ENCODE measurements around the gene ICAM1. TPM values are rescaled to one million over a fixed set of nuclear protein-coding genes. Genes with fewer than 3 reads are reported as not detected.

Gene ICAM1
- total and polyA plus RNA-seq, 2 of the 13 experiments (the other 11 are each of a cell fraction or from before 2014, with no cell fraction given): 37.9 to 98.4 TPM

DNA sequence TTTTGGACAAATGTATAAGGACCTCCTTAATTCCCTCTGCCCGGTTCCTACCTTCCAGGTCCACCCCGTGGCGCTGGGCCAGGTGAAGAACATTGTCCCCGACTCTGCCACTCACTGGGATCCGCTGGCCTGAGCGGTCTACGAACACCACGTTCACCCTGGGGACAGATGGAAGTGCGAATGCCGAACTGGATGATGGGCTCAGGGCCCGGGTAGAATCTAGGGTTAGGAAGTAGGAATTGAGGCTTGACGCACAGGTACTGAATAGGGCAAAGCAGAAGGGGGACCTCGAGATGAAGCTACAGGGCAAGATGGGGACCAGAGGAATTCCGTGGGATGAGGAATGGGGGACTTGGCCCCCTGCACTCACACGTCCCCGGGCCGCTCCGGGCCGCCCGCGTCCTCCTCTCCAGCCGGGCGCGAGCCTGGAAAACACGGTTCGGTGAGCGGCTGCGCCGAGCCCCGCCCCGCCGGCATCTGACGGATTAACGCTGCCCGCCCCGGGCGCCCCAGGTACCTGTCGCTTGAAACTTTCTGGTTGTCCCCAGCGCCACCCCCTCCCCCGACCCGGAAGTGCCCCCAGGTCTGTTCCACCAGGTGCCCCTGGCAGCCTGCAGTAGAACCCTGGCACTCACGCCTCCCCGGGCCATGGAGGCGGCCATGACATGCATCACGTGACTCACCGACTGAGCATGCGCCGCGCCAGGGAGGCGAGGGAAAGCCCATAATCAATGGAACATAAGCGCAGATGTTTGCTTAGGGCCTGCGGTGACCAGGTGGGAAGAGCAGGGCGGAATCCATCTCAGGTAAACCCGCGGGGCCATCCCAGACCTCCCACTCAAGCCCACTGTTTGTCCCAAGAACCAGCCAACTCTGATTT lies 44.7 kb downstream of the ICAM1 start, which contains the start of gene FDX2 (continued):
- TF ChIP-seq GABPA (IDR thresholded peaks at IDR 0.05; ENCODE audit: low read depth, low read length): peak; percentile 37
- peak; percentile 65 for TF ChIP-seq GABPA (CRISPR knock-in tag; IDR thresholded peaks at IDR 0.05; ENCODE audit: low read depth)
- TF ChIP-seq ZBTB8A (CRISPR knock-in tag; IDR thresholded peaks at IDR 0.05; ENCODE audit: borderline replicate concordance, low read depth): 0 out of 2 replicates have a peak, but pooled peaks have one; percentile 17
- TF ChIP-seq GLI4 (CRISPR knock-in tag; IDR thresholded peaks at IDR 0.05; ENCODE audit: borderline replicate concordance): 0 out of 2 replicates have a peak, but pooled peaks have one; percentile 50
- TF ChIP-seq MEF2D (CRISPR knock-in tag; IDR thresholded peaks at IDR 0.05): 0 out of 2 replicates have a peak, but pooled peaks have one; percentile 21
- TF ChIP-seq ONECUT2 (CRISPR knock-in tag; IDR thresholded peaks at IDR 0.05): peak; percentile 65; the same call in 1 of the 2 replicates
- peak; percentile 35; the same call in 1 of the 2 replicates for TF ChIP-seq SP4 (CRISPR knock-in tag; IDR thresholded peaks at IDR 0.05)
- TF ChIP-seq ZKSCAN8 (CRISPR knock-in tag; IDR thresholded peaks at IDR 0.05; ENCODE audit: borderline replicate concordance): no peak
- TF ChIP-seq ZNF138 (CRISPR knock-in tag; IDR thresholded peaks at IDR 0.05; ENCODE audit: low read depth): 0 out of 2 replicates have a peak, but pooled peaks have one; percentile 21
- TF ChIP-seq ZNF282 (IDR thresholded peaks at IDR 0.05; ENCODE audit: partially characterized antibody): no peak
- 0 out of 2 replicates have a peak, but pooled peaks have one; percentile 64 for TF ChIP-seq ZNF709 (CRISPR knock-in tag; IDR thresholded peaks at IDR 0.05)
- TF ChIP-seq ZNF879 (CRISPR knock-in tag; IDR thresholded peaks at IDR 0.05): no peak
- TF ChIP-seq, protein P1, sequence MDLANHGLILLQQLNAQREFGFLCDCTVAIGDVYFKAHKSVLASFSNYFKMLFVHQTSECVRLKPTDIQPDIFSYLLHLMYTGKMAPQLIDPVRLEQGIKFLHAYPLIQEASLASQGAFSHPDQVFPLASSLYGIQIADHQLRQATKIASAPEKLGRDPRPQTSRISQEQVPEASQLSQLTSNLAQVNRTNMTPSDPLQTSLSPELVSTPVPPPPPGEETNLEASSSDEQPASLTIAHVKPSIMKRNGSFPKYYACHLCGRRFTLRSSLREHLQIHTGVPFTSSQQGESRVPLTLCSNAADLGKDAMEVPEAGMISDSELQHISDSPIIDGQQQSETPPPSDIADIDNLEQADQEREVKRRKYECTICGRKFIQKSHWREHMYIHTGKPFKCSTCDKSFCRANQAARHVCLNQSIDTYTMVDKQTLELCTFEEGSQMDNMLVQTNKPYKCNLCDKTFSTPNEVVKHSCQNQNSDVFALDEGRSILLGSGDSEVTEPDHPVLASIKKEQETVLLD (CRISPR knock-in tag; IDR thresholded peaks at IDR 0.05; ENCODE audit: low read depth): no peak
- TF ChIP-seq POLR2AphosphoS2 (IDR thresholded peaks at IDR 0.05; ENCODE audit: low read depth, low read length): peak; percentile 98
- TF ChIP-seq ZIK1 (CRISPR knock-in tag; IDR thresholded peaks at IDR 0.05; ENCODE audit: borderline replicate concordance, low read depth): 0 out of 2 replicates have a peak, but pooled peaks have one; percentile 27
- TF ChIP-seq, protein P2, sequence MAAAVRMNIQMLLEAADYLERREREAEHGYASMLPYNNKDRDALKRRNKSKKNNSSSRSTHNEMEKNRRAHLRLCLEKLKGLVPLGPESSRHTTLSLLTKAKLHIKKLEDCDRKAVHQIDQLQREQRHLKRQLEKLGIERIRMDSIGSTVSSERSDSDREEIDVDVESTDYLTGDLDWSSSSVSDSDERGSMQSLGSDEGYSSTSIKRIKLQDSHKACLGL (CRISPR knock-in tag; IDR thresholded peaks at IDR 0.05): peak; percentile 89; the same call in 1 of the 2 replicates
- peak; percentile 42 for TF ChIP-seq U2AF1 (optimal IDR thresholded peaks at IDR 0.05; ENCODE audit: low read depth, low read length)
- 0 out of 2 replicates have a peak, but pooled peaks have one; percentile 28 for TF ChIP-seq RCOR2 (CRISPR knock-in tag; IDR thresholded peaks at IDR 0.05)
- TF ChIP-seq POLR2A (IDR thresholded peaks at IDR 0.05; ENCODE audit: insufficient read depth in 1 of 2, low read depth in 2 of 2, low read length in 2 of 2): peak; percentile 59 to 87
- TF ChIP-seq ARID2 (CRISPR knock-in tag; IDR thresholded peaks at IDR 0.05; ENCODE audit: borderline replicate concordance): no peak
- 0 out of 2 replicates have a peak, but pooled peaks have one; percentile 53 for TF ChIP-seq NFKB2 (CRISPR knock-in tag; IDR thresholded peaks at IDR 0.05; ENCODE audit: borderline replicate concordance)
- no peak for TF ChIP-seq SP1 (IDR thresholded peaks at IDR 0.05)
- peak; percentile 50 for TF ChIP-seq SP1 (CRISPR knock-in tag; IDR thresholded peaks at IDR 0.05)
- no peak for TF ChIP-seq JUND (CRISPR knock-in tag; IDR thresholded peaks at IDR 0.05)
- no peak; the same call in 1 of the 2 replicates for TF ChIP-seq FOXC1 (CRISPR knock-in tag; IDR thresholded peaks at IDR 0.05; ENCODE audit: borderline replicate concordance)
- peak; percentile 79; the same call in 1 of the 2 replicates for TF ChIP-seq THAP9 (CRISPR knock-in tag; IDR thresholded peaks at IDR 0.05; ENCODE audit: borderline replicate concordance)
- TF ChIP-seq ZNF296 (CRISPR knock-in tag; conservative IDR thresholded peaks at IDR 0.05): no peak

Data from HepG2 (cell line).